K562 (cell line): Measurements from ENCODE around the gene CELSR3. TPM values are rescaled to one million over a fixed set of nuclear protein-coding genes. Genes with fewer than 3 reads are reported as not detected.

ENCODE experiments used
- DNMT1 ChIP-seq: fragments of 450-650 bp; IDR thresholded peaks from 2 replicates; pipeline ENCODE4 v1.6.1; 2016; ENCODE audit warnings: antibody characterized with exemption, mild to moderate bottlenecking
- ESRRB ChIP-seq: fragments of 250-450 bp; sonication (Bioruptor Pico); IDR thresholded peaks from 2 replicates; pipeline ENCODE4 v1.5.0; 2020; ENCODE audit warnings: mild to moderate bottlenecking, moderate library complexity, borderline replicate concordance
- FUS ChIP-seq: fragments of 200-400 bp; formaldehyde crosslinking; optimal IDR thresholded peaks from 2 replicates; pipeline ENCODE3; 2017; ENCODE audit warnings: low read depth, low read length
- KAT2B ChIP-seq: IDR thresholded peaks from one replicate; pipeline ENCODE4 v1.6.1; 2012; ENCODE audit warnings: low read depth, mild to moderate bottlenecking, control low read depth, inconsistent platforms, low read length, moderate library complexity
- MYNN ChIP-seq, 2 experiments: sonication (generic); formaldehyde crosslinking in 1 of 2; IDR thresholded peaks; 2 replicates each; pipeline versions ENCODE4 v1.5.0 to v1.6.1; 2016 to 2020; ENCODE audit warnings: antibody characterized with exemption in 1 of 2, missing genetic modification reagents in 1 of 2
- SMARCA4 ChIP-seq: fragments of 450-650 bp; IDR thresholded peaks from 2 replicates; pipeline ENCODE4 v1.6.1; 2016
- microRNA-seq: library from miRNA; unstranded; fragments of <30 nt; microRNA quantifications from one replicate; pipeline ENCODE4, GENCODE V29; 2018; ENCODE audit warnings: borderline microRNAs expressed
- polyA plus RNA-seq, 8 experiments: library from polyadenylated mRNA; depleted of rRNA in 4 of 8; stranded (reverse) in 5 of 8; unstranded in 3 of 8; fragments of >200 nt; fragmentation: Nextera tagmentation in 2 of 8; fragmentation: Illumina TruSeq in 1 of 8; extraction: Ambion mirVana in 2 of 8; extraction: Trizol in 1 of 8; gene quantifications; 2 replicates each; pipeline versions ENCODE4 v1.2.1 to v1.2.3, GENCODE V29; 2011 to 2014; ENCODE audit warnings: inconsistent platforms in 1 of 8, missing spikeins in 1 of 8
- small RNA-seq: library from RNA; depleted of rRNA; stranded (forward); fragments of <200 nt; gene quantifications from one replicate; pipeline ENCODE3, GENCODE V24; 2014
- total RNA-seq, 7 experiments: library from RNA; depleted of rRNA in 6 of 7; stranded (reverse); fragments of >200 nt in 6 of 7; fragmentation: Illumina TruSeq in 2 of 7; extraction: Trizol in 2 of 7; gene quantifications; 2 replicates each; pipeline versions ENCODE4 v1.2.1 to v1.2.3, GENCODE V29; 2011 to 2021; ENCODE audit warnings: low replicate concordance in 1 of 7

The CELSR3 gene
- total and polyA plus RNA-seq, 9 of the 15 experiments (the other 6 are each of a cell fraction or from before 2014, with no cell fraction given): 0.10 to 2.7 (median 0.76) TPM

- TF ChIP-seq ESRRB (CRISPR knock-in tag) (no peak), FUS (no peak), MYNN (IDR thresholded peaks at IDR 0.05) (no peak), MYNN (CRISPR knock-in tag; IDR thresholded peaks at IDR 0.05) (no peak), DNMT1 (no peak), KAT2B (no peak), SMARCA4 (no peak)
Observed at GRCh38 chr3:48587686-48588085, 75.0 kb downstream of the CELSR3 start (continued).

Small RNAs within 50 kb of the gene (microRNA-seq; reads per million reads assigned to microRNA genes)
- not detected for gene MIR4793

Small RNAs within 50 kb of the gene (small RNA-seq; reads per million reads assigned to genes)
- gene AC141002.1: not detected

Other genes starting within 250 kb of the CELSR3 start
Only the 7 nearest of the 15 such genes appear.
- not detected in 2 replicates for gene UCN2, start 99.1 kb downstream of the CELSR3 start, total RNA-seq (2014; rRNA removed)
- gene UCN2, start 99.1 kb downstream of the CELSR3 start, total RNA-seq (2014; rRNA removed; fragmentation: Illumina TruSeq; extraction: Trizol): not detected in 2 replicates
- not detected in 2 replicates for gene UCN2, start 99.1 kb downstream of the CELSR3 start, total RNA-seq (2015; rRNA removed; fragmentation: Illumina TruSeq; extraction: Trizol)
- gene UCN2, start 99.1 kb downstream of the CELSR3 start, total RNA-seq (2021): 0.11 TPM in 1 of 2 replicates, not detected in the other
- 0.05 and 0.08 TPM in 2 replicates for gene UCN2, start 99.1 kb downstream of the CELSR3 start, polyA plus RNA-seq (2011; rRNA removed)
- not detected in 2 replicates for gene UCN2, start 99.1 kb downstream of the CELSR3 start, polyA plus RNA-seq (2014; fragmentation: Illumina TruSeq; extraction: Trizol)
- gene UCN2, start 99.1 kb downstream of the CELSR3 start, polyA plus RNA-seq (2014; fragmentation: Nextera tagmentation; extraction: Ambion mirVana): not detected
- not detected in 2 replicates for gene UCN2, start 99.1 kb downstream of the CELSR3 start, polyA plus RNA-seq (2014; rRNA removed)
- gene COL7A1, start 67.6 kb downstream of the CELSR3 start, total RNA-seq (2014; rRNA removed): 0.09 and 0.61 TPM in 2 replicates
- 0.03 TPM in 1 of 2 replicates, not detected in the other for gene COL7A1, start 67.6 kb downstream of the CELSR3 start, total RNA-seq (2014; rRNA removed; fragmentation: Illumina TruSeq; extraction: Trizol)
- 0.14 and 0.38 TPM in 2 replicates for gene COL7A1, start 67.6 kb downstream of the CELSR3 start, total RNA-seq (2015; rRNA removed; fragmentation: Illumina TruSeq; extraction: Trizol)
- gene COL7A1, start 67.6 kb downstream of the CELSR3 start, total RNA-seq (2021): 0.31 and 0.49 TPM in 2 replicates
- gene COL7A1, start 67.6 kb downstream of the CELSR3 start, polyA plus RNA-seq (2011; rRNA removed): 0.39 and 0.83 TPM in 2 replicates
- gene COL7A1, start 67.6 kb downstream of the CELSR3 start, polyA plus RNA-seq (2014; fragmentation: Illumina TruSeq; extraction: Trizol): 0.17 and 0.43 TPM in 2 replicates
- not detected for gene COL7A1, start 67.6 kb downstream of the CELSR3 start, polyA plus RNA-seq (2014; fragmentation: Nextera tagmentation; extraction: Ambion mirVana)
- gene COL7A1, start 67.6 kb downstream of the CELSR3 start, polyA plus RNA-seq (2014; rRNA removed): 0.28 and 0.66 TPM in 2 replicates
- 237 and 300 TPM in 2 replicates for gene UQCRC1, start 53.2 kb downstream of the CELSR3 start, total RNA-seq (2014; rRNA removed)
- gene UQCRC1, start 53.2 kb downstream of the CELSR3 start, total RNA-seq (2014; rRNA removed; fragmentation: Illumina TruSeq; extraction: Trizol): 167 and 219 TPM in 2 replicates
- gene UQCRC1, start 53.2 kb downstream of the CELSR3 start, total RNA-seq (2015; rRNA removed; fragmentation: Illumina TruSeq; extraction: Trizol): 249 and 268 TPM in 2 replicates
- 288 and 299 TPM in 2 replicates for gene UQCRC1, start 53.2 kb downstream of the CELSR3 start, total RNA-seq (2021)
- gene UQCRC1, start 53.2 kb downstream of the CELSR3 start, polyA plus RNA-seq (2011; rRNA removed): 424 and 448 TPM in 2 replicates
- 253 and 318 TPM in 2 replicates for gene UQCRC1, start 53.2 kb downstream of the CELSR3 start, polyA plus RNA-seq (2014; fragmentation: Illumina TruSeq; extraction: Trizol)
- 100 to 1,000 TPM; 125 to 181 TPM for gene UQCRC1, start 53.2 kb downstream of the CELSR3 start, polyA plus RNA-seq (2014; fragmentation: Nextera tagmentation; extraction: Ambion mirVana)
- gene UQCRC1, start 53.2 kb downstream of the CELSR3 start, polyA plus RNA-seq (2014; rRNA removed): 274 and 293 TPM in 2 replicates
- gene TMEM89, start 41.1 kb downstream of the CELSR3 start, total RNA-seq (2014; rRNA removed): not detected in 2 replicates
- gene TMEM89, start 41.1 kb downstream of the CELSR3 start, total RNA-seq (2014; rRNA removed; fragmentation: Illumina TruSeq; extraction: Trizol): not detected in 2 replicates
- not detected in 2 replicates for gene TMEM89, start 41.1 kb downstream of the CELSR3 start, total RNA-seq (2015; rRNA removed; fragmentation: Illumina TruSeq; extraction: Trizol)
- not detected in 2 replicates for gene TMEM89, start 41.1 kb downstream of the CELSR3 start, total RNA-seq (2021)
- not detected in 2 replicates for gene TMEM89, start 41.1 kb downstream of the CELSR3 start, polyA plus RNA-seq (2011; rRNA removed)
- not detected in 2 replicates for gene TMEM89, start 41.1 kb downstream of the CELSR3 start, polyA plus RNA-seq (2014; fragmentation: Illumina TruSeq; extraction: Trizol)
- not detected for gene TMEM89, start 41.1 kb downstream of the CELSR3 start, polyA plus RNA-seq (2014; fragmentation: Nextera tagmentation; extraction: Ambion mirVana)
- not detected in 2 replicates for gene TMEM89, start 41.1 kb downstream of the CELSR3 start, polyA plus RNA-seq (2014; rRNA removed)
- gene SLC26A6, start 27.4 kb downstream of the CELSR3 start, total RNA-seq (2014; rRNA removed): 14.8 and 22.2 TPM in 2 replicates
- gene SLC26A6, start 27.4 kb downstream of the CELSR3 start, total RNA-seq (2014; rRNA removed; fragmentation: Illumina TruSeq; extraction: Trizol): 7.1 and 10.5 TPM in 2 replicates
- 11.9 and 12.4 TPM in 2 replicates for gene SLC26A6, start 27.4 kb downstream of the CELSR3 start, total RNA-seq (2015; rRNA removed; fragmentation: Illumina TruSeq; extraction: Trizol)
- gene SLC26A6, start 27.4 kb downstream of the CELSR3 start, total RNA-seq (2021): 26.5 and 27.2 TPM in 2 replicates
- 20.4 and 42.8 TPM in 2 replicates for gene SLC26A6, start 27.4 kb downstream of the CELSR3 start, polyA plus RNA-seq (2011; rRNA removed)
- gene SLC26A6, start 27.4 kb downstream of the CELSR3 start, polyA plus RNA-seq (2014; fragmentation: Illumina TruSeq; extraction: Trizol): 19.7 and 21.0 TPM in 2 replicates
- gene SLC26A6, start 27.4 kb downstream of the CELSR3 start, polyA plus RNA-seq (2014; fragmentation: Nextera tagmentation; extraction: Ambion mirVana): 1 to 10 TPM; 2.1 to 4.5 TPM
- gene SLC26A6, start 27.4 kb downstream of the CELSR3 start, polyA plus RNA-seq (2014; rRNA removed): 24.8 and 26.6 TPM in 2 replicates
- gene NCKIPSD, start 23.0 kb upstream of the CELSR3 start, total RNA-seq (2014; rRNA removed): 12.3 and 18.7 TPM in 2 replicates
- 4.1 and 6.3 TPM in 2 replicates for gene NCKIPSD, start 23.0 kb upstream of the CELSR3 start, total RNA-seq (2014; rRNA removed; fragmentation: Illumina TruSeq; extraction: Trizol)
- 9.7 and 10.0 TPM in 2 replicates for gene NCKIPSD, start 23.0 kb upstream of the CELSR3 start, total RNA-seq (2015; rRNA removed; fragmentation: Illumina TruSeq; extraction: Trizol)
- 17.3 and 20.1 TPM in 2 replicates for gene NCKIPSD, start 23.0 kb upstream of the CELSR3 start, total RNA-seq (2021)
- gene NCKIPSD, start 23.0 kb upstream of the CELSR3 start, polyA plus RNA-seq (2011; rRNA removed): 24.4 and 35.6 TPM in 2 replicates
- 15.0 and 16.2 TPM in 2 replicates for gene NCKIPSD, start 23.0 kb upstream of the CELSR3 start, polyA plus RNA-seq (2014; fragmentation: Illumina TruSeq; extraction: Trizol)
- 1 to 10 TPM in 1 of 2 experiments, under 1 TPM in 1; 0.49 to 1.7 TPM for gene NCKIPSD, start 23.0 kb upstream of the CELSR3 start, polyA plus RNA-seq (2014; fragmentation: Nextera tagmentation; extraction: Ambion mirVana)
- gene NCKIPSD, start 23.0 kb upstream of the CELSR3 start, polyA plus RNA-seq (2014; rRNA removed): 17.8 and 21.4 TPM in 2 replicates
- 46.1 and 50.4 TPM in 2 replicates for gene IP6K2, start 54.3 kb upstream of the CELSR3 start, total RNA-seq (2014; rRNA removed)
- 37.6 and 38.9 TPM in 2 replicates for gene IP6K2, start 54.3 kb upstream of the CELSR3 start, total RNA-seq (2014; rRNA removed; fragmentation: Illumina TruSeq; extraction: Trizol)
- gene IP6K2, start 54.3 kb upstream of the CELSR3 start, total RNA-seq (2015; rRNA removed; fragmentation: Illumina TruSeq; extraction: Trizol): 46.9 and 48.8 TPM in 2 replicates
- gene IP6K2, start 54.3 kb upstream of the CELSR3 start, total RNA-seq (2021): 41.3 and 48.0 TPM in 2 replicates
- 60.2 and 102 TPM in 2 replicates for gene IP6K2, start 54.3 kb upstream of the CELSR3 start, polyA plus RNA-seq (2011; rRNA removed)
- 57.1 and 79.3 TPM in 2 replicates for gene IP6K2, start 54.3 kb upstream of the CELSR3 start, polyA plus RNA-seq (2014; fragmentation: Illumina TruSeq; extraction: Trizol)
- 10 to 100 TPM; 19.6 to 26.3 TPM for gene IP6K2, start 54.3 kb upstream of the CELSR3 start, polyA plus RNA-seq (2014; fragmentation: Nextera tagmentation; extraction: Ambion mirVana)
- 69.6 and 78.1 TPM in 2 replicates for gene IP6K2, start 54.3 kb upstream of the CELSR3 start, polyA plus RNA-seq (2014; rRNA removed)